ENCODE data around the gene TMEM266. TPM values are rescaled to one million over a fixed set of nuclear protein-coding genes. Genes with fewer than 3 reads are reported as not detected.

The TMEM266 gene
- total and polyA plus RNA-seq, 2 experiments from 2014 or later, result 0.42 to 5.0 TPM

DNA sequence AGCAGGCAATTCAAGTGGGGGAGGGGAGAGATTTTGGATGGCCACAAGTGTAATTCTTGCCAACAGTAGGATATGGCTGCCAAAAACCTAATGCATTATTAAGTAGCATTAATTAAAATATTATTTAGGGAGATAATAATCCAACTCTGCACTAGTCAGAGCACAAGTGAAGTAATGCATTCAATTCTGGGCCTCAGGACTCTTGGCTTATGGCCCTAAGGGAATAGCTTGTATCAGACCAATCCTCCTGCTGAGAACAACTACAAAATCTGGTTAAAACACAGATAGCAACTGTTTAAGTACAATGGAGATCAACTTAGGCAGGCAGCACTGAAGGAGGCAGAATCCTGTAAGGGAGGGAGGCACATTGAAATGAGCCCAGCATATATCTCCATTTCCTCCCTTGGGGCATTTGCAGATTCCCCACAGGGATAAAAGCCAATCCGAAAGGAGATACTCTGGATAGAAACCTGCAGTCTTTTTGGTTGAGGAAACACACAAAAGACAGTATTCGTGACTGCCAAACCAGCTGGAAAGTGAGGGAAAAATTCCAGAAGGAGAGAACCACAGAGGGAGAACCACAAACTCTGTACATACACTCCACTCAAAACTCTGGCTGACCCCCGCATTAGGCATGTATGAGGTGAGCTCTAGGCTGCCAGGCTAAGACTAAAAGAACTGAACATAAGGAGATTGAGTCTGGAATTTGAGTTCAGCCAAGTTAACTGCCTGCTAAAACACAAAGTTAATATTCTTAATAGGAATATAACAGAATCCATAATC is 194.1 kb downstream of the TMEM266 start (continued):
- TF ChIP-seq, protein P1, sequence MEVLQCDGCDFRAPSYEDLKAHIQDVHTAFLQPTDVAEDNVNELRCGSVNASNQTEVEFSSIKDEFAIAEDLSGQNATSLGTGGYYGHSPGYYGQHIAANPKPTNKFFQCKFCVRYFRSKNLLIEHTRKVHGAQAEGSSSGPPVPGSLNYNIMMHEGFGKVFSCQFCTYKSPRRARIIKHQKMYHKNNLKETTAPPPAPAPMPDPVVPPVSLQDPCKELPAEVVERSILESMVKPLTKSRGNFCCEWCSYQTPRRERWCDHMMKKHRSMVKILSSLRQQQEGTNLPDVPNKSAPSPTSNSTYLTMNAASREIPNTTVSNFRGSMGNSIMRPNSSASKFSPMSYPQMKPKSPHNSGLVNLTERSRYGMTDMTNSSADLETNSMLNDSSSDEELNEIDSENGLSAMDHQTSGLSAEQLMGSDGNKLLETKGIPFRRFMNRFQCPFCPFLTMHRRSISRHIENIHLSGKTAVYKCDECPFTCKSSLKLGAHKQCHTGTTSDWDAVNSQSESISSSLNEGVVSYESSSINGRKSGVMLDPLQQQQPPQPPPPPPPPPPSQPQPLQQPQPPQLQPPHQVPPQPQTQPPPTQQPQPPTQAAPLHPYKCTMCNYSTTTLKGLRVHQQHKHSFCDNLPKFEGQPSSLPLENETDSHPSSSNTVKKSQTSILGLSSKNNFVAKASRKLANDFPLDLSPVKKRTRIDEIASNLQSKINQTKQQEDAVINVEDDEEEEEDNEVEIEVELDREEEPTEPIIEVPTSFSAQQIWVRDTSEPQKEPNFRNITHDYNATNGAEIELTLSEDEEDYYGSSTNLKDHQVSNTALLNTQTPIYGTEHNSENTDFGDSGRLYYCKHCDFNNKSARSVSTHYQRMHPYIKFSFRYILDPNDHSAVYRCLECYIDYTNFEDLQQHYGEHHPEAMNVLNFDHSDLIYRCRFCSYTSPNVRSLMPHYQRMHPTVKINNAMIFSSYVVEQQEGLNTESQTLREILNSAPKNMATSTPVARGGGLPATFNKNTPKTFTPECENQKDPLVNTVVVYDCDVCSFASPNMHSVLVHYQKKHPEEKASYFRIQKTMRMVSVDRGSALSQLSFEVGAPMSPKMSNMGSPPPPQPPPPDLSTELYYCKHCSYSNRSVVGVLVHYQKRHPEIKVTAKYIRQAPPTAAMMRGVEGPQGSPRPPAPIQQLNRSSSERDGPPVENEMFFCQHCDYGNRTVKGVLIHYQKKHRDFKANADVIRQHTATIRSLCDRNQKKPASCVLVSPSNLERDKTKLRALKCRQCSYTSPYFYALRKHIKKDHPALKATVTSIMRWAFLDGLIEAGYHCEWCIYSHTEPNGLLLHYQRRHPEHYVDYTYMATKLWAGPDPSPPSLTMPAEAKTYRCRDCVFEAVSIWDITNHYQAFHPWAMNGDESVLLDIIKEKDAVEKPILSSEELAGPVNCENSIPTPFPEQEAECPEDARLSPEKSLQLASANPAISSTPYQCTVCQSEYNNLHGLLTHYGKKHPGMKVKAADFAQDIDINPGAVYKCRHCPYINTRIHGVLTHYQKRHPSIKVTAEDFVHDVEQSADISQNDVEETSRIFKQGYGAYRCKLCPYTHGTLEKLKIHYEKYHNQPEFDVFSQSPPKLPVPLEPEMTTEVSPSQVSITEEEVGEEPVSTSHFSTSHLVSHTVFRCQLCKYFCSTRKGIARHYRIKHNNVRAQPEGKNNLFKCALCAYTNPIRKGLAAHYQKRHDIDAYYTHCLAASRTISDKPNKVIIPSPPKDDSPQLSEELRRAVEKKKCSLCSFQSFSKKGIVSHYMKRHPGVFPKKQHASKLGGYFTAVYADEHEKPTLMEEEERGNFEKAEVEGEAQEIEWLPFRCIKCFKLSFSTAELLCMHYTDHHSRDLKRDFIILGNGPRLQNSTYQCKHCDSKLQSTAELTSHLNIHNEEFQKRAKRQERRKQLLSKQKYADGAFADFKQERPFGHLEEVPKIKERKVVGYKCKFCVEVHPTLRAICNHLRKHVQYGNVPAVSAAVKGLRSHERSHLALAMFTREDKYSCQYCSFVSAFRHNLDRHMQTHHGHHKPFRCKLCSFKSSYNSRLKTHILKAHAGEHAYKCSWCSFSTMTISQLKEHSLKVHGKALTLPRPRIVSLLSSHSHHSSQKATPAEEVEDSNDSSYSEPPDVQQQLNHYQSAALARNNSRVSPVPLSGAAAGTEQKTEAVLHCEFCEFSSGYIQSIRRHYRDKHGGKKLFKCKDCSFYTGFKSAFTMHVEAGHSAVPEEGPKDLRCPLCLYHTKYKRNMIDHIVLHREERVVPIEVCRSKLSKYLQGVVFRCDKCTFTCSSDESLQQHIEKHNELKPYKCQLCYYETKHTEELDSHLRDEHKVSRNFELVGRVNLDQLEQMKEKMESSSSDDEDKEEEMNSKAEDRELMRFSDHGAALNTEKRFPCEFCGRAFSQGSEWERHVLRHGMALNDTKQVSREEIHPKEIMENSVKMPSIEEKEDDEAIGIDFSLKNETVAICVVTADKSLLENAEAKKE (CRISPR knock-in tag; IDR thresholded peaks at IDR 0.05), result no peak
- TF ChIP-seq EZH2 (IDR thresholded peaks at IDR 0.05; ENCODE audit: low read depth, unreplicated experiment), result no peak

Other genes starting within 250 kb of the TMEM266 start
- gene UBE2Q2, start 216.5 kb upstream of the TMEM266 start, total RNA-seq (2014; rRNA removed; shearing (Covaris generic)), result 29.3 and 37.6 TPM in 2 replicates
- gene UBE2Q2, start 216.5 kb upstream of the TMEM266 start, polyA plus RNA-seq (2016; fragmentation: Nextera tagmentation; extraction: Ambion mirVana), result 14.9 and 23.7 TPM in 2 replicates
- gene FBXO22, start 156.1 kb upstream of the TMEM266 start, total RNA-seq (2014; rRNA removed; shearing (Covaris generic)), result 79.8 and 89.8 TPM in 2 replicates
- gene FBXO22, start 156.1 kb upstream of the TMEM266 start, polyA plus RNA-seq (2016; fragmentation: Nextera tagmentation; extraction: Ambion mirVana), result 72.8 and 94.5 TPM in 2 replicates
- gene NRG4, start 47.6 kb upstream of the TMEM266 start, total RNA-seq (2014; rRNA removed; shearing (Covaris generic)), result 0.21 TPM in 1 of 2 replicates, not detected in the other
- gene NRG4, start 47.6 kb upstream of the TMEM266 start, polyA plus RNA-seq (2016; fragmentation: Nextera tagmentation; extraction: Ambion mirVana), result 0.28 and 0.47 TPM in 2 replicates

Measured in GM23338 (cell line).